AG10803 (cell line): ENCODE measurements around the gene DIRAS1.
A peak's percentile ranks its signal among the peaks of the same experiment; 100 is the strongest.

Experiments
- DNase-seq: peaks from one replicate; pipeline ENCODE4 v3.0.0; 2010; ENCODE audit warnings: low read depth
- H3K4me3 ChIP-seq: 2 replicates; pipeline ENCODE4 v1.5.1; 2011; ENCODE audit warnings: mild to moderate bottlenecking, low read length, control low read depth
- CTCF ChIP-seq: conservative IDR thresholded peaks from 2 replicates; pipeline ENCODE4 v1.5.1; 2011; ENCODE audit warnings: mild to moderate bottlenecking, low read length, control low read depth, inconsistent platforms

DIRAS1 gene

DNA sequence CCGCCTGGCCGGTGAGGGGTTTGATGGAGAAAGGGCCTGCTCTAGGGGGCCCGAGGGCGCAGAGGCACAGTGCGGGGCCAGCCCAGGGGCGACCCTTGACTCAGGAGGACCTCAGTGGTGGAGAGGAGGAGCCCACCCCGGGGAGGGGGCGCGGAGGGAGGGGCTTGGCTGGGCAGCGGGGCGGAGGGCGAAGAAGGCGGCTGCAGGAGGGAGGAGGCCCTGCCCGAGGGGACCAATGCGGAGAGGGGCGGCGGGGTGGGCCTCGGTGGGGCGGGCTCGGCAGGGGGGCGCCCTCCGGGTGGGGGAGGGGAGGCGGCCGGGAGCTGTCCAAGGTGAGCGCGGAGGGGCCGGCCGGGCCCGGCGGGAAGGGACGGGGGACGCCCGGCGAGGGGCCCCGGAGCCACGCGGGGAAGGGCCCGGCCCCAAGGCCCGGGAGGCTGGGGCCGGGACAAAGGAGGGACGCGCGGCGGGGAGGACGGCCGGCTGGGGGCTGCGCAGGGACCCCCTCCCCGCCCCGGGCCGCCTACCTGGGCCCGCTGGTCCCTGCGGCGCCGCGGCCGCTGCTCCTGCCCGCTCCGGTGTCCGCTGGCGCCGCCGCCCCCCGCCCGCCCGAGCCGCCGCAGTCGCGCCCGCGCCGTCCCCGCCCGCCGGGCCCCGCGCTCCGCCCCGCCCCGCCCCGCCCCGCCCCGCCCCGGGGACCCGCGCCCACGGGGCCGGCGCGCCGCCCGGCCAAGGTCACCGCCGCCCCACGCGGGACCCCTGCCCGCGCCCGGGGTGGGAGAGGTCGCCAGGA, at the start of gene DIRAS1:
Gene DIRAS1 (minus strand): TSS at position 596 of the 793 bp plus-strand sequence. CDS start 3,566 bp downstream, outside the sequence.
- H3K4me3 ChIP-seq: peak within 1 kb of the TSS; percentile 67
- no peak for DNase-seq
- no peak for TF ChIP-seq CTCF

DNA sequence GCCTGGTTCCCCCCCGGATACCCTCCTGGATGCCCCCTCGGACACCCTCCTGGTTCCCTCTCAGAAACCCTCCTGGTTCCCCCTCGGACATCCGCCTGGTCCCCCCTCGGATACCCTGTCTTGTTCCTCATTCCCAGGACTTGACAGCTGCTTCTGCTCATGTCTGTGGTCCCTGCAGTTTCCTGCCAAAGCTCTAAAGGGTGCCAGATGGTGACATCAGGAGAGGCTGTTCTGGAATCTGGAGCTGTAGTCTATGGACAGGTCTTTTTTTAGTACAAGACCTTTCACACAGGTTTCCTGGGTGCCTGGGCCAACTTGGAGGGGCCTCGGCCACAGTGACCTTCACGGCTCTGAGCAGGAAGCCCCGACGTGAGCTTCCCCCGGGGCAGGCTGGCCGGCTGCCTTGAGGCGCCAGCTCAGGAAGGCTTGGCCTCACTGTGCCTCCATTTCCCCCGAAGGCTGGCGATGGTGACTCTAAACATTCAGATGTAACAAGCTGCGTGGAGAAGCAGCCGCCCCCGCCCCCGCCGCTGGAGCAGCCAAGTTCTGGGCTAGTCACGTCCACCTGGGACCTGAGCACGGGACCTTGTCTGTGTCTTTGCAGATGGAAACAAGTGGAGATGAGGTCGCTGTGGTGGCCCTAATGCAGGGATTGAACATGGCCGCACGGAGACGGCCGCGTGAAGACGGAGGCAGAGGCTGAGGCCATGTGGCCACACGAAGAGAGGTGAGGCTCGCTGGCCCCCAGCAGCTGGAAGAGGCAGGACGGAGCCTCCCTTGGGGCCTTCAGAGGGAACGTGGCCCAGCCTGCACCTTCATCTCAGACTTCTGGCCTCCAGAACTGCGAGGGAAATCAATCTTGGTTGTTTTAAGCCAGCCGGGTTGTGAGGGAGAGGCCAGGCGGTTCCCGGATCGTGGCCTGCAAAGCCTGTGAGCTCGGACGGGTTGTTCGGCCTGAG, 49.2 kb upstream of the DIRAS1 start:
- DNase-seq: peak; percentile 77
- TF ChIP-seq CTCF: no peak
- H3K4me3 ChIP-seq: no peak overlapping the region

- H3K4me3 ChIP-seq: no peak overlapping the region
- DNase-seq: no peak
- no peak for TF ChIP-seq CTCF
Measured at GRCh38 chr19:2769218-2769617, 48.0 kb upstream of the DIRAS1 start.

DNA sequence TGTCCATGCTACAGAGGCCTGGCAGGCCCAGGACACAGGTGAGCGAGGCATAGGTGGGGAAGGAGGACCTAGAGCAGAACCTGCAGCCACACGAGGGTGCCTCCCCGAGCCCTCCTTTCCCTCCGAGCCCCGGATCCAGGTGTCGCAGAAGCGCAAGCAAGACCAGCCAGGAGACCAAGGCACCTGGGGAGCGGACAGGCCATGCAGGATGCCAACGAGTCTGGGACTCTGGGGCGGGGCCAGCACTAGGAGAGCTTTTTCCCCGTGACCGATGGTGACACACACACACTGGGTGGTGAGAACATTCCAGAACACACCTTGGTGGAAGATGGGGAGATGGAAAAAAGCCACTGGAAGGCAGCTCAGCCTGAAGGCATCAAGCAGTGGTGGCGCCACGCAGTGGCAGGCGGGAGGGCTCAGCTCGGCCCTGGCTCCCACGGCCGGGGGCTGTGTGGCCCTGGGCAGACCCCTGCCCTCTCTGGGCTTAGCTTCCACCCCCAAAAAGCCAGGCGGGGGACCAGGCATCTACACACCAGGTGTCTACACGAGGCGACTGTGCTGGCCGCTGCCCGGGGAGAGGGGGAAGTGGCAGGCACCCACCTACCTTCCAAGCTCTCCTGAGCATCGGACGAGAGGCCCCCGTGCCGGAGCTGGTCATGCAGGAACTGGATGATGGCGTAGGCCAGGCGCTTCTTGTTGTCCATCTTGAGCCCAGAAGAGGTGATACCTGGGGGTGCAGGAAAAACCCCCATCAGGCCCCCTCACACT, 47.4 kb upstream of the DIRAS1 start:
- no peak for DNase-seq
- H3K4me3 ChIP-seq: no peak overlapping the region
- TF ChIP-seq CTCF: no peak

GRCh38 chr19:2767688-2768087, 46.5 kb upstream of the DIRAS1 start:
- no peak for TF ChIP-seq CTCF
- no peak overlapping the region for H3K4me3 ChIP-seq
- DNase-seq: no peak

GRCh38 chr19:2766594-2767372, 45.6 kb upstream of the DIRAS1 start:
- no peak for TF ChIP-seq CTCF
- H3K4me3 ChIP-seq: no peak overlapping the region
- no peak for DNase-seq
